HG03064 (cell line): ENCODE measurements around the gene MAP3K20.
"Not testable (repeated sequence)": the region's sequence is repeated elsewhere in the genome, so short reads cannot be mapped to it uniquely, and the experiment has no call there.

Experiments used
- ATAC-seq: cut with Tn5 transposase; IDR thresholded peaks from one replicate; pipeline ENCODE4 v1.9.1; 2021; ENCODE audit warnings: low read depth; ENCODE audit not compliant: unreplicated experiment

Gene MAP3K20

DNA sequence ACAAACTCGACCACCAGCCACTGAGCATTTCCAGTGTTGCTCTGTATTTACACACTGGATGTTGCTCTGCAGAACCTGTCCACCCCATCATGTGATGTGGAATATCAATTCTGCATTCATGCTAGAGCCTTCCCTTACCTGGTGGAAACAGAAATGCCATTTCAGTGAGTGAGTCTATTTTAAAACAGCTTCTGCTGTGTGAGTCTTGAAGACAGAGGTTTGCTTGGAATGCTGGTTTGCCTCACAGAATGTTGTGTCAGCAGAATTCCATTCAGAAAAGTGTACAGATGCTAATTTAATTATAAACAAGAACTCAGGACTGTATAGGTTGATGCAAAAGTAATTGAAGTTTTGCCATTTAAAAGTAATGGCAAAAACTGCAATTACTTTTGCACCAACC, 118.3 kb downstream of the MAP3K20 start:
- no peak for ATAC-seq

DNA sequence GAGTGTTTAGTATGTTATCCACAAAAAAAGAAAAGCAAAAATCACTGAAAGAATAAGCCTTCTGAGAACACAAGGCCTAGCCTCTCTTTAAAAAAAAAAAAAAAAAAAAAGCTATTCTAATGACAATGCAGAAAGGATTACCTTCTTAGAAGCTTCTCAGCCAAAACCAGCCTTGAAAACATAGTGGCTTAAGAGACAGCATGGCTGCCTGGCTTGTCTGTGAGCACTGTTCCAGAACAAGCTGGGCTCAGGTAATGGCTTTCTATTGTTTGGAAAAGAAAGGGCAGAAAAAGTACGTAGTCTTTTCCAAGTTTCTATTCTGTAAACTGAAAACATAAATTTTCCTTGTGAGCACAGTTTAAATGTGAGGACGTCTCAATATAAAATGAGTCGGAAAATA, 119.5 kb downstream of the MAP3K20 start:
- ATAC-seq, result no peak

DNA sequence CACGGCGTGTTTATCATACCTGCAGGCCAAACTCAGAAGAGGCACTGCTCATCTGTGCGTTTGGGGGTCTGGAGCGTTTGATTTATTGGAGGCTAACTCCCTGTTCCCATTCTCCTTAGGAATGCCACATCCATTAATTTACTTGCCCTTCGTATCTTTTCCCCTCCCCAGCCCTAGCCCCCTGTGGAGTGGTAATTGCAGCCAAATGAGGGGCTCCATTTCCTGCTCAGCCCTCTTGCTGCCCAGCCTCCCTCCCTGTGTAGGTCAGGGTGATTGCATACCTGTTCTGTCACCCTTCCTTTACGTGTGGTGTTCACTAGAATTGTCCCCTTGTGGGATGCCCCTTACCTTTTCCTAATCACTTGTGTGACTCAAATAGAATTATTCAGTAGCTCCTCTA, 120.4 kb downstream of the MAP3K20 start:
- no peak for ATAC-seq

DNA sequence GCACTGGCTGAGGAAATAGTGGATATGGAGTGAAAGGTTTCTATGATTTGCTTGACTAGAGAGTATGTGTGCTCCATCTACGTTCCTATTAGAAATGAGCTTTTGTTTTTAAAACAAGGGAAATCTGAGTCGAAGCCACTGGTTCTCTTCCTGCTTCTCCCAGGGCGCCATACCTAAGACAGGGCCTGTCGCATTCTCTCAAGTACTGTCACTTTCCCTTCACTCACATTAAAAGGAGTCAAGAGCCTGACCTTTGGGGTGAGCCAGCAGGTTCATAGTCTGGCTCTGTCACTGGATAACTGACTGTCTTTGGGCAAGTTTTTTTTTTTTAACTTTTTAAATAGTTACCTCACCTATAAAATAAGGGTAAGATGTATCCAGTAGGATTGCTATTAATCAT, 121.0 kb downstream of the MAP3K20 start:
- no peak for ATAC-seq

DNA sequence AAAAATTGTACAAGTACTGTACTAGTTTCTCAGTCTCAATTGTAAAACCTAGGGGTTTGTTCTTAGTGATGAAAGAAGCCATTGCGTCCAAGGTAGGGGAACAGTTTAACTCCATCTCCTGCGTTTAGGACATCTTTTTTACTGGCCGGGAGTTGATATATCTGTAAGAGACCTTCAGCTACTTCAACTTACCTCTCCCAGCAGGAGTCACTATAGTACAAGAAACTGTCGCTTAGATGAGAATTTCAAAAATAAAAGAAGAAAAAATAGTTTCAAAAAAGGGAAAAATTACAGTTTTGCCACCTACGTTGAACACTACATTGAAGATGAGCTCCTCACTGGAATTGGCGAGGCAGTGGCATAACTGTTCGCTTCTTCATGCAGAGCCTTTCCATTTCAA, 122.7 kb downstream of the MAP3K20 start:
- no peak for ATAC-seq

DNA sequence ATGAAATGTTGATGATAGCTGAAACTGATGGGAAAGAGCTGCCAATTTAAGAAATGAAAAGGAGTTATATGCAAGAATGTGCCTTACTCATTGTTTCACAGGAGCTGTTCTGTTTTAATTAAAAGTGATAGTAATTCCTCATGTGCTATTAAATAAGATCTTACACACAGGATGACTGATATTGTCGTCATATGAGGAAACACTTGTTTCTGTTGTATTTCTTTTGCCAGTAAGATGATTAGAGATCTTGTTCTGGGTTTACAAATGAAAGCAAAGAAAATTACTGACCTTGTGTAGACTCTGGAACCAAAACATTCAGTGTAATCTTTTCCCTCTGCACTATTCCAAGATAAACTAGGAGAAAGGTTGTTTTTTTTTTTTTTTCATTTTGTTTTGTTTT, 123.6 kb downstream of the MAP3K20 start:
- ATAC-seq, result no peak

DNA sequence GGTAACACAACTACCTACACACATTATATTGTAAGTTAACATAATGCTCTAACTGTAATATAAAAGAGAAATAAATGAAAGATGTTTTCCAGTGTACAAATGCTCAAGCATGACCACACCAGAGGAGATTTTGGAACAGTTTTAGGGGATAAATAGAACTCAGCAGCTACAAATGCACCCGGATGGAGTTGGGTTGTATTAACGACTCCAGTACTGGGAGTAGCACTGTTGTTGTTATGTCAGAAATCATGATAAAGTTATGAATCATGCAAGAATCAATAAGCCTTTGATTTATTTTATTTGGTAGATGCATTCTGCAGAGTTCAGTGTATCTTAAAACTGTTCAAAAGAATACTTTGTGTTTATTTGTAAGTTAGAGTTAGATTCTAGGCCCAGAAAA, 126.9 kb downstream of the MAP3K20 start:
- ATAC-seq, result no peak

DNA sequence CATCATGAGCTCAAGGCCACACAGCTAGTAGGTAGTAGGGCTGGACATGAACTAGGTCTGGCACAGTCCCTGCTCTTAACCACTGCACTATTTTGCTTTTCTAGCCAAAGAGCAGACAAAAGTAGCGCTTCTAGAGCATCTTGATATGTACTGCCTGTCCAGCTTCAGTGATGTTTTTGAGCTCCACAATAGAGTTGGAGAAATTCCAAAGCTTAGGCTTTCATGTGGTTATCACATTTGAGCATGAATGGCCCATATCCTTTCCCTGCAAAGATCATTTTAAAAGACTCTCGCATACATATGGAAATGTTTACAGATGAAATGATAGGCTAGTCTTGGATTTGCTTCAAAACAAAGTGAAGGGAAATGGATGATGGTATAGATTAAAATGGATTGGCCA, 128.7 kb downstream of the MAP3K20 start:
- ATAC-seq, result no peak

DNA sequence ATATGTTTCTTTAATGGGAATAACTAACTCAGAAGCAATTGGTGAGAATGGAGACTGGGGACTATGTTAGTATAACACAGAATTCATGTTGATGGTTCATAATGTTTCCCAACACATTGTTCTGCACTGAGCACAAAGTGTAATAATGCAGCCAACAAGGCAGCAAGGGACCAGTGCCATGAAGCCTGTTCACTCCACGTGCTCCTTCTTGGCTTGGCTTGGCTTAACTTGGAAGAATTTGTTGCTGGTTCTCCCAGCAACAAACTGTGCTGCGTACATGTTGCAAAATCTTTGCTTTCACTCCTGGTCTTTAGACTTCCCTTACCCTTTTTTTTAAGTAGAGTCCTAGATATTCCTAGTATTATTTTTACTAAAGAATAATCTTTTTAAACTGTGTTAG, 129.7 kb downstream of the MAP3K20 start:
- ATAC-seq, result no peak

DNA sequence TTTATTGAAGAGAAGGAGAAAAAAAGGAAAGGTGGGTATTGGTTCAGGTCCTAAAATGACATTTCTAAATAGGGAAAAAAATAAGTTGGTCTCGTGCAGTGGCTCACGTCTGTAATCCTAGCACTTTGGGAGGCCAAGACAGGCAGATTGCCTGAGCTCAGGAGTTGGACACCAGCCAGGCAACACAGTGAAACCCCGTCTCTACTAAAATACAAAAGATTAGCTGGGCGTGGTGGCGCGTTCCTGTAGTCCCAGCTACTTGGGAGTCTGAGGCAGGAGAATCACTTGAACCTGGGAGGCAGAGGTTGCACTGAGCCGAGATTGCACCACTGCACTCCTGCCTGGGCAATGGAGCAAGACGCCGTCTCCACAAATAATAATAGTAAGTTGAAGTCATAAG, 131.5 kb downstream of the MAP3K20 start:
- not testable (repeated sequence) for ATAC-seq

DNA sequence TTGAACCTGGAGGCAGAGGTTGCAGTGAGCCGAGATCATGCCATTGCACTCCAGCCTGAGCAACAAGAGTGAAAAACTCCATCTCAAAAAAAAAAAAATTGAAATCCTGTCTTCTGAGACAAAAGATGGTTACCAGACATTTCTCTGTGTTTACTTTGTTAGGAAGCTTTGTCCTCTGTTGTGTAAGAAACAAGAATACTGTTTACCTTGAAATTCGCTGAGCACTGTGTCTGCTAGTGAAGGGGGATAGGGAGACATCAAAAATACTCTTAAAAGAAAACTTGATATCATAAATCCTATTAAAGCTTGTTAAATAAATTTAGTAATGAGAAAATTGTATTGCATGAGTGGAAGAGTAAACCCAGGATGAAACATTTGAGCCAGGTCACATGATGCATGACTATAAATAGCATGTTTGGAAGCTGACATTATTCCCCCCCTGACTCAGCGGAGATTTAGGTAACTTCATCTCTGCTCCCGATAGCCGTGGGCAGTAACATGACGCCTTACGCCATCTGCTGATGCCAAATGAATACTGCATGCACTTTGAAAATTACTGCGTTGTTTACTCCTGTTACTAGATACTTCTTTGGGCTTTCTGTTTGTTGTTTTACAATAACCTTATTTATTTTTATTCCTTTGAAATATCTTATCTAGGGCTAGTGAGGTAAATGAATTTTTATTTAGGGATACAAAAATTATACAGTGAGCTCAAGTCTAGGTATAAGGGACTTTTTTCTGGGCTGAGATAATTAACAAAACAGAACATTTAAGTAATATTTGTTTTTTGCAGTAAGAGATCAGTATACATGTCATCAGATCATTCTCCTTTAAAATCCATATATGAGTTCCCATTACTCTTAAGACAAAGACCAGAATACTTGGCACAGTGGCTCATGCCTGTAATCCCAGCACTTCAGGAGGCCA, 134.9 kb downstream of the MAP3K20 start:
- no peak for ATAC-seq

DNA sequence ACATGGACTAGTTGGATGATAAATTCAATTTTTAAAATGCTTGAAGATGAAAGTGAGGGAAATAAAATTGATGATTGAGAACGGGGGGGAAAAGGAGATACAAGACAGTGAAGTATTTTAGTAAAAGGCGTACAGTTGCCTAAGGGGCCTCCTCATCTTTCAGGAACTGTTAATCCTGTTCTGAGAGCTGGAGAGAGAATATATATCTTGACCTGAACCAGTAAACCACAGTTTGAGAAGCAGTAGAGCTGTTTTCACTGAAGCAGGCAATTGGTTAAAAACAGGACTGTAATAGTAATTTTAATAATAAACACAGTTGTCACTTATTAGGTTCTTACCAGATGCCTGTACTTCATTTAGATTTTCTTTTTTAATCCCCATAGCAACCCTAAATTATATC, 137.5 kb downstream of the MAP3K20 start:
- ATAC-seq, result no peak

DNA sequence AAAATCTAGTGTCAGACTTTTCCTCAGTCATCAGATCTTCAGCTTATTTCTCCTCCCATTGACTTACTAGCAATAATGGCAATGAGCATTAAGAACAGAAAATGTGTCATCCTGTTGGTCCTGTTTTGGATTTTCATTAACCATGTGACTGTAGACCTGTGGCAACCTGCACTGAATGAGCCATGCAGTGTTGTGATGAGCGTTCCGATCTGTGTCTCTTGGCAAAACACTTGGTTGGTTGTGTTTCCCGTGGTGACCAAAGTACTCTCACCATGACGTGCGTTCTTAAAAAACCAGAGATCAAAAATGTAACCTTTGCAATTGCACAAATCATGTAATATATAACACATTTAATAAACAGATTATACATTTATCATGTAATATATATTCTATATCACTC, 138.6 kb downstream of the MAP3K20 start:
- no peak for ATAC-seq

DNA sequence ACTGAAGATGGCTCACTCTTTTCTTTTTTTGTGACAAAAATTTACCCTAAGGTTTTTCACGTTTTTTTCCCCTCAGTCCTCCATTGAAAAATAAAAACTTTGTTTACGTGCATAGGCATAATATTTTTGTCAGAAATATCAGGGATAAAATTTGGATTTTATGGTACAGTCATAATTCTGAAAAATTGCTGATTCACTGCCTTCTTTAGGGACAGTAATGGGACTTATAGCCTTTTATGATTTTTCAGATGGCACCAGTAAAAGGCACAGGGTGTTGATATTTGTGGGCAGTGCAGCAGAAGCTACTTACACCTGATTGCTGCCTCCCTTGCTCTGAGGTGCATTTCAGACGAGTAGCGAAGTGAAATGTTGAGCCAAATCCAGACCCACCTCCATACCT, 139.7 kb downstream of the MAP3K20 start:
- no peak for ATAC-seq

DNA sequence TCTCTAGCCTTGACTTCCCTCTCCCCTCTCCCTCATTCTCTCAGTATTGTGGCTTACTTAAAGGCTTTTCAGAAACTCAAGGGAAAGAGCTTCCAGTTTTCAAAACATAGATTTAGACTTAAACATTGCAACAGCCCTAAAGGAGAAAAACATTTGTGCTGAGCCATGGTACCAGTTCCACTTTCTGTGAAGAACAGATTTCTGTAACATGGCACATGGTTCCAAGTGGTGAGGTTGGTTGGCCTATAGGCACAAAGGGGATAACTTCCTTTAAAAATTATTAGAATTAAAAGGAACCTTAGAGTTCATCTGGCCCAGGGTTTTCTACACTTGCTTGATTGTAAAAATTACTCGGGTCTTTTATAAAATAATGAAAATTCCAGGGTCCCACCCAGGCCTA, 140.4 kb downstream of the MAP3K20 start:
- ATAC-seq, result no peak

DNA sequence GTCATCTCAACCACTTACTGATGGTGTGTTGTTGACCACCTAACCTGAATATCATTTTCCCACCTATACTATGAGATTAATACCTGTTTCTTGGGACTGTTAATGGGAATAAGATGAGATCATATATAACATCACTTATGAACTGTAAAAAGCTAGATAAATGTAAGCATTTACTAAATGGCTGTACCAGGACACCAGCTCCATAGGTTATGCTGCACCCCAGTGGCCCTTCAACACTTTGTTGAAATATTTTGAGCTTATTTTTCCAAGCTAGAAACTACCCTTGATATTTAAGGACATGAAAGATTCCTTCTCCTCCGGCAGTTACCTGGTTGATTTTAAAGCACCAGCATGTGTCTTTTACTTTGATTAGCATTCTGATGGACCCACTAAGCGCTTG, 141.0 kb downstream of the MAP3K20 start:
- ATAC-seq, result no peak

DNA sequence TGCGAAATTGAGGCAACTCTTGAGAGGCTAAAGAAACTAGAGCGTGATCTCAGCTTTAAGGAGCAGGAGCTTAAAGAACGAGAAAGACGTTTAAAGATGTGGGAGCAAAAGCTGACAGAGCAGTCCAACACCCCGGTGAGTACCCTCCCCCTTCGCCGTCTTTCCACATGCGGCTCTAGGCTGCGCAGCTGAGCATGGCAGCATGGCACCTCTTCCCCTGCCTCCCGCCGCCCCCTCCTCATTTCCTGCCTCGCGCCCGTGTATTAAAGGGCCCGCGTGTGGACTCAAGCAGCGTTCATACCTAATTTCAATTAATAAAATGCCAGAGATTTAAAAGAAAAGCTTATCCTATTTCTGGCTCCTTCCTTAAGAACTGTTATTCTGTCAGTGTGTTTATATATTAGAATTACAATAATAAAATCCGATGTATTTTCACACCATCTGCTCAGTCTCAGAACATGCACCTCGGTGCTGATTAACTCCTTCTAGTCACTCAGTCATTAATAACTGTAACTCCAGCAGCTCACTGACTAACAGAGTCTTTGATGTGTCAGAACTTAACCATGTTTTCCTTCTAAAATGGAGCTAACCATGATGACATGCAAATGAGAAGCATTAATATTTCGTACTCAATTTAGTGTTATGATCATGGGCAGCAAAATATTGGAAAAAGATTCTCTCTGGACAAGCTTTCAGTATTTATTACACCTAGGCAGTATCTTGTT, 141.6 kb downstream of the MAP3K20 start:
- ATAC-seq, result no peak

DNA sequence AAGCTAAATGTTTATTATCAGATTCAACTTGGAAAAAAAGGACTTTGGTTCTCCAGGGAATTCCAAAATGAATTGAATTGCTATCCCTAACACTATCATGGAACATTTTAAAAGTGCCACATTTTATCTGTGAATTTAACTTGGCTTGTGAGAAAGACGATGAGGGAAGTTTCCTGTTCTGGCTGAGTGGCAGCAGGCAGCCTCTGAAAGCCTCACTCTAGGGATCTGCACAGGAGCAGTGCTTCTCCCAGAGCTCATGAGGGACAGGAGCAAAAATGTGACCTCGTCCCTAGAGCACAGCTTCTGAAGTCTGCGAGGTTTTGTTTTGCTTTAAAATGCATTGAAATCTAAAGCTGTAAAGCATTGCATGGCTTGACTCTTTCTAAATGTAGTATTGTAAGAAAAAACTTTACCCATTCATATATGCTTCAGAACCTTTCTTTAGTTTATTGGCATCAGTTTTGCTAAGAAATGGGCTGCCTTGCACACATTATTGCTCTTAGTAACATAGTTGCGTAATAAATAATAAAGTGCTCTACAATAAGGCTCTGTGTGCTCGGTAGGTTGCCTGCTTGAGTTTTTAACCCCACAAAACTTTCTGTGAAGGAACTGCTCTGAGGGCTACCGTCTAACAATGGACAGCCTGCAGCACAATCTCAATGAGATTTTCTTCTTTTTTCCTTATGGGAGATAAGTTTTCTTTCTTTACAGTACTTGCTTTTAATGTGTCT, 142.8 kb downstream of the MAP3K20 start:
- no peak for ATAC-seq

DNA sequence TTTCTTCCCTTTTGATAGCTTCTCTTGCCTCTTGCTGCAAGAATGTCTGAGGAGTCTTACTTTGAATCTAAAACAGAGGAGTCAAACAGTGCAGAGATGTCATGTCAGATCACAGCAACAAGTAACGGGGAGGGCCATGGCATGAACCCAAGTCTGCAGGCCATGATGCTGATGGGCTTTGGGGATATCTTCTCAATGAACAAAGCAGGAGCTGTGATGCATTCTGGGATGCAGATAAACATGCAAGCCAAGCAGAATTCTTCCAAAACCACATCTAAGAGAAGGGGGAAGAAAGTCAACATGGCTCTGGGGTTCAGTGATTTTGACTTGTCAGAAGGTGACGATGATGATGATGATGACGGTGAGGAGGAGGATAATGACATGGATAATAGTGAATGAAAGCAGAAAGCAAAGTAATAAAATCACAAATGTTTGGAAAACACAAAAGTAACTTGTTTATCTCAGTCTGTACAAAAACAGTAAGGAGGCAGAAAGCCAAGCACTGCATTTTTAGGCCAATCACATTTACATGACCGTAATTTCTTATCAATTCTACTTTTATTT, 145.6 kb downstream of the MAP3K20 start:
- ATAC-seq, result no peak

DNA sequence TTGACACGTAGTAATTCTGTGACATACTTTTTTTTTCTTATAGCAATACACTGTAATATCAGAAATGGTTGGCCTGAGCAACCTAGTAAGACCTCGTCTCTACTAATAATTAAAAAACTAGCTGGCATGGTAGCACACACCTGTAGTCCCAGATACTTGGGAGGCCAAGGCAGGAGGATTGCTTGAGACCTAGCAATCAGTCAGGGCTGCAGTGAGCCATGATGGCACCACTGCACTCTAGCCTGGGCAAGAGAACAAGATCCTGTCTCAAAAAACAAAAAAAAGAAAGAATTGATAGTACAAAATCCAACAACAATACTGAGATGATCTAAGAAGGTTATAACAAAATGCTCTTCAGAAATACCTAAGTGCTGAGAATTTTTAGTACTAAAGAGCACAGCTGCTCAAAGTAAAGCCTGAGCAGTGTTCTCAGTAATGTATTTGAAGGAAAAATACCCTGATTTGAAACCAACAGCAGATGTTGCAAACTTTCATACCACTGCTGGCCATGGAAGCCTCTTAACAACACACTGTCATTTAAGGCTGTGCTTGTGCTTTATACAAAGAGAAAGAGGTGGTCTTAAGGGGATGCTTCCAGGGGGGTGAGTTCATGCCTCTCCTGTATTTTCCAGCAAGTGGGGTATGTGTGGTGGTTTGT, 146.4 kb downstream of the MAP3K20 start:
- ATAC-seq, result peak; percentile 85
